GM18870 (cell line): ENCODE results near the gene CMTM5.

Experiments
- ATAC-seq: cut with Tn5 transposase; IDR thresholded peaks from one replicate; pipeline ENCODE4 v1.9.1; 2021; ENCODE audit warnings: moderate library complexity; ENCODE audit not compliant: unreplicated experiment

The CMTM5 gene

GRCh38 chr14:23357261-23357660, 19.6 kb upstream of the CMTM5 start:
- no peak for ATAC-seq

GRCh38 chr14:23358042-23358441, 18.8 kb upstream of the CMTM5 start:
- ATAC-seq, result no peak

- ATAC-seq, result no peak
Measured at GRCh38 chr14:23358553-23359166, 18.2 kb upstream of the CMTM5 start.

GRCh38 chr14:23359167-23359626, 17.6 kb upstream of the CMTM5 start:
- no peak for ATAC-seq

- ATAC-seq, result no peak
Measured at GRCh38 chr14:23359722-23360447, 17.0 kb upstream of the CMTM5 start.

GRCh38 chr14:23360496-23360895, 16.4 kb upstream of the CMTM5 start:
- no peak for ATAC-seq

- no peak for ATAC-seq
Measured at GRCh38 chr14:23361320-23361719, 15.5 kb upstream of the CMTM5 start.

- no peak for ATAC-seq
Measured at GRCh38 chr14:23361763-23362162, 15.1 kb upstream of the CMTM5 start.

- ATAC-seq, result no peak
Measured at GRCh38 chr14:23362200-23362599, 14.6 kb upstream of the CMTM5 start.

- ATAC-seq, result no peak
Measured at GRCh38 chr14:23364164-23365035, 12.4 kb upstream of the CMTM5 start.

- ATAC-seq, result no peak
Measured at GRCh38 chr14:23365036-23365731, 11.7 kb upstream of the CMTM5 start, which contains the start of gene EFS. EFS (minus strand) TSS chr14:23365172; CDS start chr14:23365025, 147 bp downstream.

- ATAC-seq, result no peak
Measured at GRCh38 chr14:23365732-23366425, 11.0 kb upstream of the CMTM5 start.

- no peak for ATAC-seq
Measured at GRCh38 chr14:23366426-23366921, 10.4 kb upstream of the CMTM5 start.

GRCh38 chr14:23370221-23370620, 6.6 kb upstream of the CMTM5 start:
- ATAC-seq, result no peak

- no peak for ATAC-seq
Measured at GRCh38 chr14:23371865-23372264, 5.0 kb upstream of the CMTM5 start.

- no peak for ATAC-seq
Measured at GRCh38 chr14:23372509-23372908, 4.3 kb upstream of the CMTM5 start, which contains the start of gene IL25. IL25 (plus strand) TSS chr14:23372809.

- no peak for ATAC-seq
Measured at GRCh38 chr14:23373041-23373440, 3.8 kb upstream of the CMTM5 start.

- no peak for ATAC-seq
Measured at GRCh38 chr14:23375527-23376251, 1.2 kb upstream of the CMTM5 start.

- no peak for ATAC-seq
Measured at GRCh38 chr14:23377198-23377550, 328 bp downstream of the CMTM5 start.
